ENCODE data around the gene LRP5.

DNA sequence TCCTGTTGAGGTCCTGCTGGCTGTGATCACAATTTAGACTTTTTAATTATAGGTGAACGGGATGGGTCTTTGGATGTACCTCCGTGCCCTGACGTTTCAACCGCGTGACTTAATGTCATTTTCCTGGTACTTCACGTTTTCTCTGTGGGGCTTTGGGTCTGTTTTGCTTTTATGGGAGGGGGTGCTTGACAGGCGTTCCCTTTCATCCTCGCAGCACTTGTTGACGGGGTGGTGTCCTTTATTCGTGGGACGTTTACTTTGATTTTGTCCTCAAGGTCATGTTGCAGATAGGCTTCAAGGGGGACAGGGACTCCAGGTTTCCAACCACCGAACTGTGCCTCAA lies 149.2 kb downstream of the LRP5 start:
- TF ChIP-seq, protein P1, sequence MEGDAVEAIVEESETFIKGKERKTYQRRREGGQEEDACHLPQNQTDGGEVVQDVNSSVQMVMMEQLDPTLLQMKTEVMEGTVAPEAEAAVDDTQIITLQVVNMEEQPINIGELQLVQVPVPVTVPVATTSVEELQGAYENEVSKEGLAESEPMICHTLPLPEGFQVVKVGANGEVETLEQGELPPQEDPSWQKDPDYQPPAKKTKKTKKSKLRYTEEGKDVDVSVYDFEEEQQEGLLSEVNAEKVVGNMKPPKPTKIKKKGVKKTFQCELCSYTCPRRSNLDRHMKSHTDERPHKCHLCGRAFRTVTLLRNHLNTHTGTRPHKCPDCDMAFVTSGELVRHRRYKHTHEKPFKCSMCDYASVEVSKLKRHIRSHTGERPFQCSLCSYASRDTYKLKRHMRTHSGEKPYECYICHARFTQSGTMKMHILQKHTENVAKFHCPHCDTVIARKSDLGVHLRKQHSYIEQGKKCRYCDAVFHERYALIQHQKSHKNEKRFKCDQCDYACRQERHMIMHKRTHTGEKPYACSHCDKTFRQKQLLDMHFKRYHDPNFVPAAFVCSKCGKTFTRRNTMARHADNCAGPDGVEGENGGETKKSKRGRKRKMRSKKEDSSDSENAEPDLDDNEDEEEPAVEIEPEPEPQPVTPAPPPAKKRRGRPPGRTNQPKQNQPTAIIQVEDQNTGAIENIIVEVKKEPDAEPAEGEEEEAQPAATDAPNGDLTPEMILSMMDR (IDR thresholded peaks at IDR 0.05; ENCODE audit: insufficient read depth, low read depth, low read length), result no peak
- no peak for TF ChIP-seq EZH2 (IDR thresholded peaks at IDR 0.05; ENCODE audit: insufficient read depth, low read length)

Data from astrocyte (in vitro differentiated cells and primary cell).